ENCODE data around the gene KIAA1328.

Gene KIAA1328

GRCh38 chr18:37230768-37231167, 401.8 kb downstream of the KIAA1328 start:
- H3K9me3 Mint-ChIP-seq, result no peaks in the 10 kb centered on the region
- TF ChIP-seq CTCF (IDR thresholded peaks at IDR 0.05; ENCODE audit: unreplicated experiment in 3 of 3), result no peak
- no peaks in the 10 kb centered on the region for H3K27me3 Mint-ChIP-seq (ENCODE audit: low read depth)
- no peak overlapping the region for H3K27ac Mint-ChIP-seq
- peaks cover 12% of the 10 kb centered on the region for H3K4me1 Mint-ChIP-seq
- H3K36me3 Mint-ChIP-seq (ENCODE audit: low read depth), result peaks cover 3% of the 10 kb centered on the region
- H3K4me3 Mint-ChIP-seq, result no peak overlapping the region

- Mint-ChIP-seq H3K9me3 (no peaks in the 10 kb centered on the region), H3K27me3 (ENCODE audit: low read depth) (no peaks in the 10 kb centered on the region), H3K27ac (no peak overlapping the region), H3K4me1 (peaks cover 12% of the 10 kb centered on the region), H3K36me3 (ENCODE audit: low read depth) (peaks cover 3% of the 10 kb centered on the region), H3K4me3 (no peak overlapping the region)
- no peak for TF ChIP-seq CTCF (IDR thresholded peaks at IDR 0.05; ENCODE audit: unreplicated experiment in 3 of 3)
These were observed 402.3 kb downstream of the KIAA1328 start for GRCh38 chr18:37231251-37231650.

- H3K27ac Mint-ChIP-seq, result no peak overlapping the region
- no peak for TF ChIP-seq CTCF (IDR thresholded peaks at IDR 0.05; ENCODE audit: unreplicated experiment in 3 of 3)
- no peaks in the 10 kb centered on the region for H3K36me3 Mint-ChIP-seq (ENCODE audit: low read depth)
- no peaks in the 10 kb centered on the region for H3K9me3 Mint-ChIP-seq
- peaks cover 3% of the 10 kb centered on the region for H3K27me3 Mint-ChIP-seq (ENCODE audit: low read depth)
- no peak overlapping the region for H3K4me3 Mint-ChIP-seq
- peaks cover 23% of the 10 kb centered on the region for H3K4me1 Mint-ChIP-seq
These were observed 406.7 kb downstream of the KIAA1328 start for GRCh38 chr18:37235583-37235982.

- H3K9me3 Mint-ChIP-seq, result no peaks in the 10 kb centered on the region
- H3K27ac Mint-ChIP-seq, result no peak overlapping the region
- no peak for TF ChIP-seq CTCF (IDR thresholded peaks at IDR 0.05; ENCODE audit: unreplicated experiment in 3 of 3)
- peaks cover 29% of the 10 kb centered on the region for H3K4me1 Mint-ChIP-seq
- H3K27me3 Mint-ChIP-seq (ENCODE audit: low read depth), result peaks cover 9% of the 10 kb centered on the region
- no peaks in the 10 kb centered on the region for H3K36me3 Mint-ChIP-seq (ENCODE audit: low read depth)
- H3K4me3 Mint-ChIP-seq, result no peak overlapping the region
These were observed 409.6 kb downstream of the KIAA1328 start for GRCh38 chr18:37238282-37239108.

GRCh38 chr18:37242091-37242490, 413.2 kb downstream of the KIAA1328 start:
- Mint-ChIP-seq H3K27ac (peak overlapping the region; percentile 75 to 88 (median 87)), H3K4me3 (no peak overlapping the region), H3K4me1 (peaks cover 32% of the 10 kb centered on the region), H3K36me3 (ENCODE audit: low read depth) (no peaks in the 10 kb centered on the region), H3K9me3 (no peaks in the 10 kb centered on the region), H3K27me3 (ENCODE audit: low read depth) (peaks cover 15% of the 10 kb centered on the region)
- TF ChIP-seq CTCF (IDR thresholded peaks at IDR 0.05; ENCODE audit: unreplicated experiment in 3 of 3), result no peak
